Nephron (organoid): ENCODE results near the gene CTNND2.

Experiments
- H3K27ac Mint-ChIP-seq, 3 experiments: 2 replicates each; pipeline ENCODE4 v1.8.0; 2020; ENCODE audit warnings: mixed read lengths in 3 of 3, mild to moderate bottlenecking in 2 of 3, moderate library complexity in 1 of 3
- H3K27me3 Mint-ChIP-seq: 2 replicates; pipeline ENCODE4 v1.8.0; 2021; ENCODE audit warnings: low read depth, mild to moderate bottlenecking, moderate library complexity, mixed read lengths
- H3K36me3 Mint-ChIP-seq: 2 replicates; pipeline ENCODE4 v1.8.0; 2020; ENCODE audit warnings: low read depth, mixed read lengths
- H3K4me1 Mint-ChIP-seq: 2 replicates; pipeline ENCODE4 v1.8.0; 2020; ENCODE audit warnings: mixed read lengths
- H3K4me3 Mint-ChIP-seq, 3 experiments: 2 replicates each; pipeline ENCODE4 v1.8.0; 2020; ENCODE audit warnings: mild to moderate bottlenecking in 3 of 3, mixed read lengths in 3 of 3, moderate library complexity in 2 of 3
- H3K9me3 Mint-ChIP-seq: 2 replicates; pipeline ENCODE4 v1.8.0; 2020; ENCODE audit warnings: mixed read lengths
- CTCF ChIP-seq, 3 experiments: fragments of 200-600 bp; sonication (generic); IDR thresholded peaks; one replicate each; pipeline ENCODE4 v1.5.0; 2021; ENCODE audit warnings: antibody characterized with exemption in 3 of 3; ENCODE audit not compliant: unreplicated experiment in 3 of 3

Gene CTNND2

GRCh38 chr5:10987925-10988504 lies 916.2 kb downstream of the CTNND2 start:
- Mint-ChIP-seq H3K36me3 (peaks cover 4% of the 10 kb centered on the region), H3K27ac (no peak overlapping the region), H3K4me3 (no peak overlapping the region), H3K27me3 (peaks cover 29% of the 10 kb centered on the region), H3K9me3 (no peaks in the 10 kb centered on the region), H3K4me1 (peaks cover 39% of the 10 kb centered on the region)
- peak; percentile 68 to 82 (median 79) for TF ChIP-seq CTCF (IDR thresholded peaks at IDR 0.05; ENCODE audit: unreplicated experiment in 3 of 3)

GRCh38 chr5:10987276-10987924 lies 916.8 kb downstream of the CTNND2 start:
- H3K4me3 Mint-ChIP-seq: no peak overlapping the region
- H3K4me1 Mint-ChIP-seq: peaks cover 44% of the 10 kb centered on the region
- H3K27ac Mint-ChIP-seq: no peak overlapping the region
- no peaks in the 10 kb centered on the region for H3K9me3 Mint-ChIP-seq
- peaks cover 29% of the 10 kb centered on the region for H3K27me3 Mint-ChIP-seq
- peaks cover 4% of the 10 kb centered on the region for H3K36me3 Mint-ChIP-seq
- TF ChIP-seq CTCF (IDR thresholded peaks at IDR 0.05; ENCODE audit: unreplicated experiment in 3 of 3): no peak

GRCh38 chr5:10985721-10986110 lies 918.5 kb downstream of the CTNND2 start:
- no peaks in the 10 kb centered on the region for H3K9me3 Mint-ChIP-seq
- H3K27ac Mint-ChIP-seq: no peak overlapping the region
- TF ChIP-seq CTCF (IDR thresholded peaks at IDR 0.05; ENCODE audit: unreplicated experiment in 3 of 3): no peak
- H3K36me3 Mint-ChIP-seq: no peaks in the 10 kb centered on the region
- peaks cover 44% of the 10 kb centered on the region for H3K4me1 Mint-ChIP-seq
- no peak overlapping the region for H3K4me3 Mint-ChIP-seq
- peaks cover 24% of the 10 kb centered on the region for H3K27me3 Mint-ChIP-seq

- H3K4me1 Mint-ChIP-seq: peaks cover 44% of the 10 kb centered on the region
- H3K27ac Mint-ChIP-seq: no peak overlapping the region
- no peak for TF ChIP-seq CTCF (IDR thresholded peaks at IDR 0.05; ENCODE audit: unreplicated experiment in 3 of 3)
- peaks cover 24% of the 10 kb centered on the region for H3K27me3 Mint-ChIP-seq
- H3K4me3 Mint-ChIP-seq: no peak overlapping the region
- H3K9me3 Mint-ChIP-seq: no peaks in the 10 kb centered on the region
- H3K36me3 Mint-ChIP-seq: no peaks in the 10 kb centered on the region
Observed at GRCh38 chr5:10985091-10985720, 919.0 kb downstream of the CTNND2 start.

GRCh38 chr5:10984021-10984715 lies 920.1 kb downstream of the CTNND2 start:
- peaks cover 24% of the 10 kb centered on the region for H3K27me3 Mint-ChIP-seq
- H3K9me3 Mint-ChIP-seq: no peaks in the 10 kb centered on the region
- no peaks in the 10 kb centered on the region for H3K36me3 Mint-ChIP-seq
- no peak overlapping the region for H3K4me3 Mint-ChIP-seq
- peaks cover 44% of the 10 kb centered on the region for H3K4me1 Mint-ChIP-seq
- no peak overlapping the region for H3K27ac Mint-ChIP-seq
- no peak for TF ChIP-seq CTCF (IDR thresholded peaks at IDR 0.05; ENCODE audit: unreplicated experiment in 3 of 3)
